BE2C (cell line): ENCODE measurements around the gene DGUOK.

Experiments used
- DNase-seq: peaks from one replicate; pipeline ENCODE4 v3.0.0-alpha.2; 2020
- H3K27me3 ChIP-seq: fragments of 250-450 bp; sonication (Bioruptor Pico); 2 replicates; pipeline ENCODE4 v1.5.1; 2020; ENCODE audit warnings: mild to moderate bottlenecking
- H3K36me3 ChIP-seq: fragments of 250-450 bp; sonication (Bioruptor Pico); 2 replicates; pipeline ENCODE4 v1.5.1; 2020; ENCODE audit warnings: mild to moderate bottlenecking
- H3K4me1 ChIP-seq: fragments of 250-450 bp; sonication (Bioruptor Pico); 2 replicates; pipeline ENCODE4 v1.5.1; 2020
- H3K4me3 ChIP-seq: 2 replicates; pipeline ENCODE4 v1.5.1; 2011; ENCODE audit warnings: low read depth, low read length
- H3K9me3 ChIP-seq: fragments of 250-450 bp; sonication (Bioruptor Pico); 2 replicates; pipeline ENCODE4 v1.5.1; 2020
- CTCF ChIP-seq: IDR thresholded peaks from 2 replicates; pipeline ENCODE4 v1.5.1; 2012; ENCODE audit warnings: mild to moderate bottlenecking, low read depth, low read length

Gene DGUOK

GRCh38 chr2:73925033-73925704 lies 1.5 kb upstream of the DGUOK start:
- DNase-seq = no peak
- no peaks in the 10 kb centered on the region for H3K9me3 ChIP-seq
- no peaks in the 10 kb centered on the region for H3K36me3 ChIP-seq
- H3K4me1 ChIP-seq = no peaks in the 10 kb centered on the region
- H3K27me3 ChIP-seq = no peaks in the 10 kb centered on the region
- no peak overlapping the region for H3K4me3 ChIP-seq
- TF ChIP-seq CTCF = no peak

- Histone ChIP-seq H3K9me3 (no peaks in the 10 kb centered on the region), H3K4me3 (peak overlapping the region; percentile 72), H3K36me3 (no peaks in the 10 kb centered on the region), H3K27me3 (no peaks in the 10 kb centered on the region), H3K4me1 (no peaks in the 10 kb centered on the region)
- TF ChIP-seq CTCF = no peak
- DNase-seq = no peak
These were observed 707 bp upstream of the DGUOK start for GRCh38 chr2:73925853-73926492.

DNA sequence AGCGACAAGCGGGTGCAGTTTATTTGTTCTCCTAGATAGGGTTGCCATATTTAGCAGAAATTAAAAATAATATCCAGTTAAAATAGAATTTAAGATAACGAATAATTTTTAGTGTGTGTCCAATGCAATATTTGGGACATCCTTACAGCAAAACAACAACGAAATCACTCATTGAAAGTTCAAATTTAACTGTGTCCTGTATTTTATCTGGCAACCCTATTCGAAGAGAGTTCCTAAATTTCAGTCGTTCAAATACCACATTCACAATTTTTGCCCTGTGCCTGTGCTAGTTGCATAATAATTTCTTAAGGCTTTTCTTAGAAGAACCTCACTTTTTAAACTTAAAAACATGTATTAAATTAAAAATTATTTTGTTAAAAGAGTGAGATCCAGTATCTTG lies 664 bp downstream of the DGUOK start:
- no peak for TF ChIP-seq CTCF
- no peaks in the 10 kb centered on the region for H3K36me3 ChIP-seq
- no peak for DNase-seq
- H3K27me3 ChIP-seq = no peaks in the 10 kb centered on the region
- H3K4me3 ChIP-seq = peak overlapping the region; percentile 72
- H3K4me1 ChIP-seq = no peaks in the 10 kb centered on the region
- no peaks in the 10 kb centered on the region for H3K9me3 ChIP-seq

GRCh38 chr2:73928963-73929347 lies 2.3 kb downstream of the DGUOK start:
- Histone ChIP-seq H3K27me3 (no peaks in the 10 kb centered on the region), H3K4me3 (no peak overlapping the region), H3K36me3 (no peaks in the 10 kb centered on the region), H3K4me1 (no peaks in the 10 kb centered on the region), H3K9me3 (no peaks in the 10 kb centered on the region)
- no peak for TF ChIP-seq CTCF
- no peak for DNase-seq

GRCh38 chr2:73930386-73930785 lies 3.7 kb downstream of the DGUOK start:
- Histone ChIP-seq H3K4me3 (no peak overlapping the region), H3K27me3 (no peaks in the 10 kb centered on the region), H3K9me3 (no peaks in the 10 kb centered on the region), H3K4me1 (no peaks in the 10 kb centered on the region), H3K36me3 (no peaks in the 10 kb centered on the region)
- DNase-seq = no peak
- no peak for TF ChIP-seq CTCF

DNA sequence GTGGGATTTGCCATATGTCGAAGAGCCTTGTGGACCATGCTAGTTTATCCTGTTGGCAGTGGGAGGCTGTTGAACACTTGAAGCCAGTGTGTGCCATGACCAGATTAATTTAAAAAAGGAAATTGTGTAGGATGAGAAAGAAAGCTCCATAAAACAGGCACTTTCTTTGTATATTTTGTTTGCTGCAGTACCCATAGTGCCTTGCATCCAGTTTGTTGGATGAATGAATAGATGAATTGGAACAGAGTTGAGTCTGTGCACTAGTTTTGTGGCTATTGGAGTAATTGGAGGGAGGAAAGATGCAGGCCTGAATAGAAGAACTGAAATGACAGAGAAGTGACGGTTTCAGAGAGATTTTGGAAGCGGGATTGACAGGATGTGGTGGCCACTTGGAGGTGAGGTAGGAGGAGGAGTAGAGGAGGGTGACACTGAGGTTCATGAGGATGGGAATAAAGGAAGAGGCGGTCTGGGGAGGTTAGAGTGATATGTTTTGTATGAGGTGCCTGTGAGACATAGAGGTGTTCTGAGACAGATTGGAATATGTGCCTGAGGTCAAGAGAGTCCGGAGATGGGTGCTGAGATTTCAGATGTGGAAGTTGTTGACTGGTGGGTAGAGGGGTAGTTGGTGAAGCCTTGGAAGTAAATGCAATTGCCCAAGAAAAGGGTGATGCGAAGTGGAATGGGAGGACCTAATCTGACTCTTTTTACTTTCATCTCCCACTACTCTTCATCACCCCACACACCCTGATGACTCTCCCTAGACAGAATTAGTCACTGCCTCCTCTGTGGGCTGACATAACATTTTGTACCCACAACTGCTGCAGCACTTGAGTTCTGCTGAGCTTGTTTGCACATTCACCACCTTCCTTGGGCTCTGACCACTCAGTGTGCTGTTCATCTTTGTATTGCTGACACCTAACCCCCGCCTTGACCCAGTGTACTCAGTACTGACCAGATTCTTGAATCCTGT lies 5.1 kb downstream of the DGUOK start:
- Histone ChIP-seq H3K9me3 (no peaks in the 10 kb centered on the region), H3K36me3 (no peaks in the 10 kb centered on the region), H3K27me3 (no peaks in the 10 kb centered on the region), H3K4me1 (no peaks in the 10 kb centered on the region), H3K4me3 (no peak overlapping the region)
- no peak for TF ChIP-seq CTCF
- DNase-seq = no peak
